Spleen (tissue), 11 donors: ENCODE measurements around the gene SNRPD2. TPM values are rescaled to one million over a fixed set of nuclear protein-coding genes. Genes with fewer than 3 reads are reported as not detected.
"Not testable (repeated sequence)": the region's sequence is repeated elsewhere in the genome, so short reads cannot be mapped to it uniquely, and the experiment has no call there.

Source experiments
- DNase-seq: peaks from one replicate; pipeline ENCODE4 v3.0.0-alpha.2; 2020
- H3K27ac ChIP-seq, 8 donors: fragments of 200-600 bp; sonication (generic) in 7 of 8; 1 replicate in 4 of 8; 2 replicates in 4 of 8; pipeline versions ENCODE4 v1.5.0 to v1.8.0; 2016 to 2021; ENCODE audit warnings: inconsistent platforms in 4 of 8, mild to moderate bottlenecking in 4 of 8, moderate library complexity in 1 of 8
- H3K27me3 ChIP-seq, 7 donors: fragments of 200-600 bp; sonication (generic) in 6 of 7; replicated peaks in 1 of 7; 1 replicate in 4 of 7; 2 replicates in 3 of 7; pipeline versions ENCODE4 v1.5.0 to v1.8.0; 2016 to 2021; ENCODE audit warnings: inconsistent platforms in 3 of 7, mild to moderate bottlenecking in 1 of 7
- H3K36me3 ChIP-seq, 6 donors: fragments of 200-600 bp; sonication (generic) in 5 of 6; 1 replicate in 4 of 6; 2 replicates in 2 of 6; pipeline versions ENCODE4 v1.5.0 to v1.8.0; 2016 to 2021; ENCODE audit warnings: inconsistent platforms in 2 of 6
- H3K4me1 ChIP-seq, 6 donors: fragments of 200-600 bp; sonication (generic) in 5 of 6; 1 replicate in 3 of 6; 2 replicates in 3 of 6; pipeline versions ENCODE4 v1.5.0 to v1.8.0; 2016 to 2021; ENCODE audit warnings: inconsistent platforms in 3 of 6
- H3K4me3 ChIP-seq, 8 donors: fragments of 200-600 bp; sonication (generic) in 7 of 8; 1 replicate in 4 of 8; 2 replicates in 4 of 8; pipeline versions ENCODE4 v1.5.0 to v1.8.0; 2016 to 2021; ENCODE audit warnings: inconsistent platforms in 4 of 8, mild to moderate bottlenecking in 4 of 8, moderate library complexity in 2 of 8
- H3K9me3 ChIP-seq, 8 donors: fragments of 200-600 bp; sonication (generic) in 7 of 8; 1 replicate in 4 of 8; 2 replicates in 4 of 8; pipeline versions ENCODE4 v1.5.0 to v1.8.0; 2016 to 2021; ENCODE audit warnings: inconsistent platforms in 4 of 8
- CTCF ChIP-seq, 11 experiments: fragments of 200-600 bp in 7 of 11; fragments of 450-650 bp in 4 of 11; sonication (generic) in 4 of 11; IDR thresholded peaks in 8 of 11; conservative IDR thresholded peaks in 3 of 11; 1 replicate in 7 of 11; 2 replicates in 4 of 11; pipeline versions ENCODE4 v1.4.0 to v1.8.0; 2016 to 2021; ENCODE audit warnings: antibody characterized with exemption in 11 of 11, inconsistent platforms in 4 of 11, mild to moderate bottlenecking in 1 of 11
- POLR2A ChIP-seq, 3 donors: fragments of 450-650 bp; IDR thresholded peaks; one replicate each; pipeline ENCODE4 v1.5.1; 2017; ENCODE audit warnings: antibody characterized with exemption in 3 of 3, mild to moderate bottlenecking in 1 of 3
- POLR2AphosphoS5 ChIP-seq, 3 donors: sonication (generic); formaldehyde crosslinking; IDR thresholded peaks; one replicate each; pipeline ENCODE4 v1.5.1; 2017; ENCODE audit warnings: antibody characterized with exemption in 3 of 3
- WGBS, 5 donors: extraction: QIAGEN DNeasy Blood & Tissue Kit in 3 of 5; methylation state at CpG; one replicate each; pipeline versions ENCODE4 v1.1.5 to v1.1.7; 2013 to 2018; 5-methylcytosine and 5-hydroxymethylcytosine counted together
- intact Hi-C: fragments of 100-400 bp; cut with DNase I; formaldehyde crosslinking; loops from one replicate; pipeline ENCODE4 v1.15.0; 2023; ENCODE audit warnings: low total_unique reads
- polyA plus RNA-seq, 3 donors: library from polyadenylated mRNA; stranded (reverse); fragments of 200-250 nt; gene quantifications; one replicate each; pipeline ENCODE4 v1.2.1, GENCODE V29; 2013
- total RNA-seq, 7 donors: library from RNA; depleted of rRNA in 3 of 7; stranded (reverse); fragments of >200 nt in 3 of 7; fragmentation: NEBNext Ultra II Directional in 4 of 7; extraction: Animal tissue kit (Norgen Biotek cat#: 25700) in 4 of 7; gene quantifications; one replicate each; pipeline versions ENCODE4 v1.1.0 to v1.2.1, GENCODE V29; 2016 to 2021
- donor health status: healthy with polysubstance abuse.
- donor health status: DM: no; HTN: no; CAD: no; lungs with moderate emphysema.
- donor health status: DM: no; HTN: no; CAD: no.
- donor health status: Bipolar disorder and iron deficiency.
- donor health status: healthy.
- donor health status: DM: no; HTN: no; CAD: no.
- donor health status: DM: yes; HTN: yes; CAD: no.

Gene SNRPD2
- total and polyA plus RNA-seq, 10 donors = 117 to 587 (median 207) TPM

- Histone ChIP-seq H3K36me3 (peaks cover 0 to 42% (median 15%) of the 10 kb centered on the region in 6 donors), H3K27me3 (no peaks in the 10 kb centered on the region), H3K27ac (peak overlapping the region; percentile 79 to 96 (median 90)), H3K4me3 (peak overlapping the region; percentile 62 to 99 (median 81)), H3K4me1 (peaks cover 10 to 39% (median 24%) of the 10 kb centered on the region in 6 donors), H3K9me3 (no peaks in the 10 kb centered on the region)
- TF ChIP-seq POLR2A (IDR thresholded peaks at IDR 0.05) (no peak), CTCF (IDR thresholded peaks at IDR 0.05 in 8 of 11, conservative IDR thresholded peaks at IDR 0.05 in 3 of 11) (peak; percentile 24 to 93 (median 82))
- intact Hi-C loops = no loop called here
- DNase-seq = peak; percentile 92
- WGBS, 5 donors = 1 to 3% (median 1%) methylated on average over 15 to 22 of the region's 22 CpGs
These were observed 1.5 kb upstream of the SNRPD2 start for GRCh38 chr19:45693106-45693788.

GRCh38 chr19:45692187-45693105 lies 693 bp upstream of the SNRPD2 start, which contains the start of gene QPCTL:
Gene QPCTL (plus strand): TSS chr19:45692666. CDS start chr19:45692704, 38 bp downstream.
- TF ChIP-seq POLR2A (IDR thresholded peaks at IDR 0.05) (peak in 1 of 3 donors; percentile 41), CTCF (IDR thresholded peaks at IDR 0.05 in 8 of 11, conservative IDR thresholded peaks at IDR 0.05 in 3 of 11) (peak in 2 of 11 experiments; percentile 6 to 11), POLR2AphosphoS5 (IDR thresholded peaks at IDR 0.05) (peak; percentile 85 to 91 (median 90))
- H3K4me3 ChIP-seq = peak within 1 kb of the TSS; percentile 62 to 99 (median 81)
- no peaks in the 10 kb centered on the region for H3K27me3 ChIP-seq
- H3K36me3 ChIP-seq = peaks cover 3 to 46% (median 23%) of the 10 kb centered on the region in 6 donors
- WGBS, 5 donors = 0 to 1% (median 0%) methylated on average over 38 to 70 of the region's 70 CpGs
- H3K4me1 ChIP-seq = peaks cover 10 to 39% (median 24%) of the 10 kb centered on the region in 6 donors
- no peaks in the 10 kb centered on the region for H3K9me3 ChIP-seq
- peak; percentile 97 for DNase-seq
- peak within 1 kb of the TSS; percentile 79 to 96 (median 90) for H3K27ac ChIP-seq
- intact Hi-C loops = no loop called here

GRCh38 chr19:45687599-45687998 lies 4.2 kb downstream of the SNRPD2 start:
- 91 to 94% (median 92%) methylated on average over 4 to 9 of the region's 9 CpGs for whole genome bisulfite sequencing, 5 donors
- intact Hi-C loops = no loop called here

GRCh38 chr19:45685045-45685444 lies 6.7 kb downstream of the SNRPD2 start:
- 78 to 90% (median 87%) methylated on average over 9 to 11 of the region's 11 CpGs for WGBS, 5 donors

More at GRCh38 chr19:45687599-45687998, 4.2 kb downstream of the SNRPD2 start:
- TF ChIP-seq POLR2AphosphoS5 (IDR thresholded peaks at IDR 0.05) (peak in 1 of 3 donors; percentile 52), CTCF (IDR thresholded peaks at IDR 0.05 in 8 of 11, conservative IDR thresholded peaks at IDR 0.05 in 3 of 11) (no peak)
- DNase-seq = no peak
- Histone ChIP-seq H3K27ac (no peak overlapping the region), H3K27me3 (no peaks in the 10 kb centered on the region), H3K4me1 (peaks cover 10 to 22% (median 13%) of the 10 kb centered on the region in 6 donors), H3K4me3 (no peak overlapping the region), H3K9me3 (no peaks in the 10 kb centered on the region), H3K36me3 (peaks cover 5 to 67% (median 40%) of the 10 kb centered on the region in 6 donors)

More at GRCh38 chr19:45685045-45685444, 6.7 kb downstream of the SNRPD2 start:
- H3K27ac ChIP-seq, H3K4me3 ChIP-seq, H3K9me3 ChIP-seq, H3K27me3 ChIP-seq, intact Hi-C loops, DNase-seq: not testable (repeated sequence)
- Histone ChIP-seq H3K36me3 (peaks cover 5 to 67% (median 40%) of the 10 kb centered on the region in 6 donors), H3K4me1 (peaks cover 0 to 23% (median 15%) of the 10 kb centered on the region in 6 donors)
